HCT116 (cell line): Measurements from ENCODE around the gene UBAP1L.

Source experiments
- EZH2phosphoT487 ChIP-seq: fragments of 200-600 bp; IDR thresholded peaks from 2 replicates; pipeline ENCODE4 v1.6.1; 2018; ENCODE audit warnings: antibody characterized with exemption, borderline replicate concordance
- TF ChIP-seq, protein P1 (sequence below), 3 experiments: fragments of 200-600 bp in 1 of 3; sonication (generic) in 1 of 3; IDR thresholded peaks in 2 of 3; conservative IDR thresholded peaks in 1 of 3; 2 replicates each; pipeline ENCODE4 v1.5.1; 2012 to 2017; ENCODE audit warnings: low read depth in 2 of 3, low read length in 2 of 3, antibody characterized with exemption in 1 of 3, borderline replicate concordance in 1 of 3, control low read depth in 1 of 3, mild to moderate bottlenecking in 1 of 3, mixed read lengths in 1 of 3, mixed run types in 1 of 3, moderate library complexity in 1 of 3; ENCODE audit not compliant: insufficient read depth in 1 of 3

DNA sequence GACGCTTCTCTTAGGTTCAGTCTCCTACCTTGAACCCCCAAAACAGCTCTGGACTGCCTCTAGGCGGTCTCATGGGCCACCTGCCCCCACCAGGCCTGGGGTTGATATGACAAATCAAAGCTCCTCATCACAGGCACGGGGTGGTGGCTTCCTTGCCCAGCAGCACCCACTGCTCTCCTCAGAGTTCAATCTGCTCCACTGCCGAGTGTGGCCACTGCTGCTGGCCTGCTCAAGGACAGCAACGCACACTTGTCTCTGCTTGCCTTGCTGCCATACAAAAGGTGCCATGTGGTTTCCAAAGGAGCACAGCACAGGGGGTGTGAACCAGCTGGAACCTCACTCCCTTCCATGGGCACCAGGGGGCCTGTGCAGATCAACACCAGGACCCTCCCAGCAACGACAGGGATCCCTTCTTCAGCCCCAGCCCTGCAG, 28.3 kb downstream of the UBAP1L start:
- TF ChIP-seq, protein P1, sequence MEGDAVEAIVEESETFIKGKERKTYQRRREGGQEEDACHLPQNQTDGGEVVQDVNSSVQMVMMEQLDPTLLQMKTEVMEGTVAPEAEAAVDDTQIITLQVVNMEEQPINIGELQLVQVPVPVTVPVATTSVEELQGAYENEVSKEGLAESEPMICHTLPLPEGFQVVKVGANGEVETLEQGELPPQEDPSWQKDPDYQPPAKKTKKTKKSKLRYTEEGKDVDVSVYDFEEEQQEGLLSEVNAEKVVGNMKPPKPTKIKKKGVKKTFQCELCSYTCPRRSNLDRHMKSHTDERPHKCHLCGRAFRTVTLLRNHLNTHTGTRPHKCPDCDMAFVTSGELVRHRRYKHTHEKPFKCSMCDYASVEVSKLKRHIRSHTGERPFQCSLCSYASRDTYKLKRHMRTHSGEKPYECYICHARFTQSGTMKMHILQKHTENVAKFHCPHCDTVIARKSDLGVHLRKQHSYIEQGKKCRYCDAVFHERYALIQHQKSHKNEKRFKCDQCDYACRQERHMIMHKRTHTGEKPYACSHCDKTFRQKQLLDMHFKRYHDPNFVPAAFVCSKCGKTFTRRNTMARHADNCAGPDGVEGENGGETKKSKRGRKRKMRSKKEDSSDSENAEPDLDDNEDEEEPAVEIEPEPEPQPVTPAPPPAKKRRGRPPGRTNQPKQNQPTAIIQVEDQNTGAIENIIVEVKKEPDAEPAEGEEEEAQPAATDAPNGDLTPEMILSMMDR (IDR thresholded peaks at IDR 0.05 in 2 of 3, conservative IDR thresholded peaks at IDR 0.05 in 1 of 3; ENCODE audit: borderline replicate concordance in 1 of 3, insufficient read depth in 1 of 3, low read depth in 2 of 3, low read length in 2 of 3): no peak
- no peak for TF ChIP-seq EZH2phosphoT487
